ENCODE results near the gene FAM241B.

FAM241B gene

DNA sequence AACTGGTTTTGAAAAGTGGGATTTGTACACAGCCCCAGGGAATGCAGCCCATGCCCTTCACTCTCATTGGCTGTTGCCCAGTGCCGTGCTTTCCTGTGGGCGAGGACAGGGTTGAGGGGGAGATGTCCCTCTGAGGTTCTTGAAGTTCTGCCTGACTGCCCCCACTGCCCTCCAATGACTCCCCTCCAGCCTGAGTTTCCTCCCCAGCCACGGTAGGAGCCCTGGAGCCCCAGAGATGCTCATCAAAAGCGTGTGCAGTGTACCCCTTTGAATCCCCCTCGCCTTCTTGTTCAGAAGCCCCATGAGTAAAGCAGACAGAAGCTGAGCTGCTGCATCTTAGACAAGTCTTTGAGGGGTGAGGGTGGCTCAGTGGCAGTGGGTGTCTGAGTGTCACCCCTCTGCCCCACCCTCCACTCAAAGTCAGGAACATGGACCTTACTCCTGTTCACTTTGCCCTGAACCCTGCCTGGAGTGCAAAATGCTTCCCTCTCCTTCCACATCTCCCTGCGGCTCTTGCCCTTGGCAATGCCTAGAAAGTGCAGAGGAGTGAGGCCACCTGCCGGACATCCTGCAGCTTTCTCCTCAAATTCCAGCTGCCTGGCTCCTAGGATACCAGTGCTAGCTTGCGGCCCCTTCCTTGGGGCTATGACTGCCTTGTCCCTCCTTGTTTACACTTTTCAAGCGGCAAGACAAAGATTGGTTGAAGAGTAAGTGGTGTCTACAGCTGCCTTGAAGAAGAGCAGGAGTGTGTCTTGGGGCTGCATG, 19.9 kb downstream of the FAM241B start:
- DNase-seq: no peak

DNA sequence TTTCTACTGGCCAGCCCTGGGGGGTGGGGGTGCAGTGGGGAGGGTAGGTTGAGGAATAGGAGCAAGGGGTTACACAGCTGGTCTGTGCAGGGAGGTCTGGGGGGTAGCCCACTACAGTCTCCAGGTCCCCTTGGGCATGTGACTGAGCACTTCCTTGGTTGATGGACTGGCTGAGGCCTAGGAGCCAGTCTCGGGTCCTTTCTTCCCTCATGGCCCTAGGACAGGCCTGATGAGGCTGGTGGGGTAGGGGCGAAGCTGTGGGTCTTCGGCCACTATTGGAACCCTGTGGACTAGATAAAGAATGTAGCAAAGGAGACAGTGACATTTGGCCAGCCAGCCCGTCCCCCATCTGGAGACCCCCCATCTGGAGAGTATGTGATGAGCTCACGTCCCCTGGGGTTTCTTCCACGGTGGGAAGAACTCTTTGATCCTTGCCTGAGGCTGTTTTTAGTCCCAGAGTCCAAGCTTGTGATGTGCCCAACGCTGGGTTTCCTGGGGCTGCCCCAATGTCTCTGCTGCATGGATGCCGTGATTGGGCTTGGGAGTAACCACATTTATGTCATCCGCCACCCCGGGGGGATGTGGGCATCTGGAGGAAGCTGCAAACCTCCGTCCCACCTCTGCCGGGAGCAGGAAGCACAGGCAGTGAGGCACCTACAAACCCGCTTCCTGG, 20.7 kb downstream of the FAM241B start:
- DNase-seq: no peak

DNA sequence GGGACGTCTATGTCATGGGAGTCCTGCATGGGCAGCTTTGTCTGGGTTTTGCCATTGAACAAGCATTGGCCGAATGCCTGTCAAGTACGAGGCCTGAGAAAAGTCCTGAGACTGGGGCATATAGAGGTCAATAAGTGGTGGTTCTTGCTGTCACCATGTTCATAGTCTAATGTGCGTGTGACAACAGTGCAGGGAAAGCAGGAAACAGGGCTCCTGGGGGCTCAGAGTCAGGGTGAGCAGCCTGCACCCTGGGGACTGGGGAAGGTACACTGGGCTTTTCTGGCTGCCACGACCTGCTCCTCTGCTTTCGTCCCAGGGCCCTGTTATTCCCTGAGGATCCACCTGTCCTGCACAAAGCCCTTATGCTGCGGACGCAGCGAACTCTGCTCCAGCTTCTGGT, 21.3 kb downstream of the FAM241B start:
- no peak for DNase-seq

DNA sequence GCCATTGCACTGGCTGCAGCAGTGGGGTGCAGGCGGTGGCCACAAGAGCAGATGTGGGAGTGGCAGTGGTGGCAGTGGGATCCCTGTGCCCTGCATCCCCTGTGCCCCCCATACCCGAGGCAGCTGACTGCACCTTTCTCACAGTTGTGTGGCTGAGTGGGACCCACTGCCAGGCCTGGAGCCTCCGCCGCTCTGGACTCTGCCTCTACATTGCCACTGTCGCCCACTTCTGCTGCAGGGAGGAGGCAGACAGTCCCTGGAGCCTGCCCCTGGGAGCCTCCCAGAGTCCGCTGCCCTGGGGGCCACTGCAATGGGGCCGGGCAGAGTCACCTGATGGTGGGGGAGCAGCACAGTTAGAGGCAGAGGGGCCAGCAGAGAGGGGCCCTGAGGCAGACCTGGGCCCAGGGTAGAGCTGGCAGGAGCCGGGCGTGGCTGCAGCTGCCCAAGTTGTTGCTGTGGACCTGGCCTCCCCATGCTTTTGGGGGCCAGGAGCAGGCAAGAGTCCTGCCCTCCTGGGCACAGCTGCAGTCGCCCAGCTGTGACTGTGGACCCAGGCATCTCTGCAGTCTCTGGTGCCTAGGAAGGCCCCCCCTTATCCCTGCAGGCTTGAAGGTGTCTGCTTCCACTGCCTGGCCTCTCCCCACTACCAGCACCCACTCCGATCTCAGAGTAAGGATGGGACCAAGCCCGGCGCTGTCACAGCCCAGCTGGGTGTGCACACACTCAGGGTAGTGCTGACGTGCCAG, 22.2 kb downstream of the FAM241B start:
- DNase-seq: no peak

DNA sequence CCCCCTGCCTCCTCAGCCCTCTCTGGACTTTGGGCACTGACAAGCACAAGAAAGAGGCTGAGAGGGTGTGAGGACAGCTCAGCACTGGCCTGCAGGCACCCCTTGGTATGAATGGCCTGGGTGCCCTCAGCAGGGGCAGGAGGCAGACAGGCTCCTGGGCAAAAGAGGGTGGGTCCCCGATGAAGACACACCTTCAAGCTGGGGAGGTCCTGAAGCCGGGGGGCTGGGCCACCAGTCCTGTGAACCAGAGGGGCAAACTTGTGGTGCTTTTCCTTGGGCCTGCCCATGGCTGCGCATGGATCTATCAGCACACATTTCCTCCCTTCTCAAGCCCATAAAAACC, 22.8 kb downstream of the FAM241B start:
- DNase-seq: no peak

DNA sequence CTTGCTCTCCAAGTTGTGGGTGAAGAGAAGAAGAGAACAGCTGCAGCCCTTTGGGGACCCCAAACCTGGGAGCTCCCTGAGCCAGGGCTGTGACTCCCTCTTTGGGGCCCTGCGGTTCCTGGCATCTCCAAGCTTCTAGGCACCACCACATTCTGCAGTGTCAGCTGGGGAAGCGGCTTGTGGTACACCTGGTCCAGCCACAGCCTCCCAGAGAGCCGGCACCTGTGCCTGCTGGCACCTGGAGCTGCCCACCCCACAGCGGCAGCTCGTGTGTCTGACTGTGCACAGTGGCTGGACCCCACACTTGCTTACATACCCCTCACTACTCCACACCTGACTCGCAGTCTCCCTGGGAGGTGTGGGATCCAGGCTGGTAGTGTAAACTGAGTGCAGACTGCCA, 23.5 kb downstream of the FAM241B start:
- no peak for DNase-seq

DNA sequence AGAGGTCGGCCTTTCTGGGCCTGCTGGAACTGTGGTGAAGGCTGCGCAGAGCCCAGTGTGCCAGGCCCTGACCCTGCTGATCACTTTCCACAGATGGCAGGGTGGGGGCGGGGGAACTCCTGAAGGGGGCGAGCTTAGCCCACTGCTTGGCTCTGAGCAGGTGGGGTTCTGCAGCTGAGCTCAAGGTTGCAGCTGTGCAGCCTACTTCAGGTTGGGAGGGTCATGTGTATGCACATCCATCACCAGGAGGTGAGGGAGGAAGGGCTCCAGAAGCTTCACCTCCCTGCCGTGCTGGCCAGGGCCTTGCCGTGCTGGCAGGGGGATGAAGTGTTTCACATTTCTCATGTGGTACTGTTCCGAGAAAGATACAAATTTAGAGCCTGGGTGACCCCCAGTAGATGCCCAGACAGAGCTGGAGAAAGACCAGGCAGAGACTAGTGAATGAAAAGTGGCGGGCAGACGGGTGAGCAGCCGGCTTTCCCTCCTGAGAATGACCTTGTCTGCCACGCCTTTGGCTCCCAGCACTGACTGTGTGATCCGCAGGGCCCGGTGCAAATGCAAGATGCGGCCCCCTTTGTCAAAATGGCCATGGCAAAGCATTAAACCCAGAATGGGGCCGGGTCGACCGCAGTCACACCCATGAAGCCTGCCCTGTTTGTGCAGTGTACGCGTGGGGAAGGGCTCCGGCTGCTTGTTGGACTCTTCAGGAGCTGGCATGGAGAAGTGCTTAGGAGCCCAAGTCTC, 25.2 kb downstream of the FAM241B start:
- DNase-seq: no peak

DNA sequence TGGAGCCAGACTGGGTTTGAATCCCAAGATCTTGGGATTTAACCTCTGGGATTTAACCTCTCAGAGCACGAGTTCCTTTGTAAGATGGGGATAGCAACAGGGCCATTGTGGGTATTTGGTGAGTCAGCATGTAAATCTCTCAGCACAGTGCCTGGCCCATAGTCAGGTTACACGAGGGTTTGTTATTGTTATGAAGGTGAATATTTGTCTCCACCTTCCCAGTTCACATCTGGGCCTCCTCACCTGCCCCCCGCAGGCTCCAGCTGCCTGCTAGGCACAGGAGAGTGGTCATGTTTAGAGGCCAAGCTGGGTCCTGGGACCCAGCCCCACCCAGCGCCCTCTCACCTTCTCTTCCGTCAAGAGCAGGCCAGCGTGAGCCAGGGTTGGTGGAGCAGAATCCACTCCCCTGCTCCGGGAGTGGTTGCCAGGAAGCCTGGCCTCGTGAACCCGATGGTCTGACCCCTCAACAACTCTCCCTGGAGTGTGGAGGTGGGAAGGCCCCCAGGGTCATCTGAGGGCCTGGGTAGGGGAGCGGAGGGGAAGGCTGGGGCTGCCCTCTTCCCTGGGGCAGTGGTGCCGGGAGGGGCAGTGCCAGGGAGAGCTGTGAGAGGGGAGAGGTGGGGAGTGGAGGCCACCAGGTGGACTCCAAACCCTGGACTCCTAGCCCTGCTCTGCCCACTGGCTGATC, 26.0 kb downstream of the FAM241B start:
- no peak for DNase-seq

DNA sequence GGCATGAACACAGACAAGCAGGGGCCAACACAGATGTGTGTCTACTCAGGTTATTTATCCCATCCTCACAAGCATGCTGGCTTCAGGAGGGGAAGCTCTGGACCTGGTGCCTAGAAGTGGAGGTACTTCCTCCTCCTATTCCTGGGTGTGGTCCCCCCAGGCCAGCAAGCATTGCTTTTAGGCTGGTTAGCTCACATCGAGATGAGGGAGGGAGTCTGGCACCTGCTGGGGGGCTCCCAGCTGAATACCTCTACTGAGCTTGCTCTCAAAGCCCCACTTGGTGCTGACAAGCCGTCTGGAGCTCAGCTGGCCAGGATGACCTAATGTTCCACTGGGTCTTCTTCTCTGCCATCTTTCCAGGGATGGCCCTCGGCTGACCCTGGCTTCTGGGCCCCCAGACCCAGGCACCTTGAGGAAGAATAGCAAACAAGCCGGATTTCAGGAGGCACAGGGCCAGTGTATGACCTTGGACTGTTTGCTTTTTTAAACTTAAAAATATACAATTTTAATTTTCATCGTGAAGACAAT, 26.8 kb downstream of the FAM241B start:
- no peak for DNase-seq

DNA sequence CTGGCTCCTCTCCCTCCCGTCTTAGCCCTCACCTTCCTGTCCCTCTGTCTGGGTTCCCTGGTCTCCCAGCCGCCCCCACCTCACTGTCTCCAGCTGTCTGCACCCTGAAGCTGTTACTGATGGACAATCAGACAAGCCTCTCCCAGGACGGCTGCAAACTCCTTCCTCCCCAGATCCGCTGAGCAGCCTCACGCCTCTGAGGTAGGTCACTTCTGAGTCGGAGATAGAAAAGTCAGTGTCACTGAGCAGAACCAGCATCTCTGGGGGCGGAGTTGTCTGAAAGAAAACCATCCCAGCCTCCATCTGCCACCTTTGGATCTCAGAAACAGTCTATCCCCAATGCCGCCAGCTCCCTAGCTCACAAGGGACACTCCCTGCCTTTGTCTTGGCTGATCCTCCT, 27.4 kb downstream of the FAM241B start:
- no peak for DNase-seq

DNA sequence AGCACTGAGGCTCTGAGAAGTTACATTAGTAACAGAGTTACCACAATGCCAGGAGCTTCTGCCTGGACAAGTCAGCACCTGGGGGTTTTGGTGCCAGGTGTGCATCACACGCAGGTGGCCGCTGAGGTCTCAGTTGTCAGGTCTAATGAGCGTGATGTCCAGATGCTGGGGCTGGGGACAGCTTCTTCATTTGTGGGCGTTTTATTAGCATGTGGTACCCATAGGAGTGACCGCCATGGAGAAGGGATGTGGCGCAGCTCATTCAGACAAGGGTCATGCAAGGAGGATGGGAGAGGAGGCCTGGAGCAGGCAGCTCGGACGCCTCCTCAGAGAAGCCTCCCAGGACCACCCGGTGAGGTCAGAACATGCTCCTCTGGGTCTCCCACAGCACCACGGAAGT, 27.8 kb downstream of the FAM241B start:
- no peak for DNase-seq

DNA sequence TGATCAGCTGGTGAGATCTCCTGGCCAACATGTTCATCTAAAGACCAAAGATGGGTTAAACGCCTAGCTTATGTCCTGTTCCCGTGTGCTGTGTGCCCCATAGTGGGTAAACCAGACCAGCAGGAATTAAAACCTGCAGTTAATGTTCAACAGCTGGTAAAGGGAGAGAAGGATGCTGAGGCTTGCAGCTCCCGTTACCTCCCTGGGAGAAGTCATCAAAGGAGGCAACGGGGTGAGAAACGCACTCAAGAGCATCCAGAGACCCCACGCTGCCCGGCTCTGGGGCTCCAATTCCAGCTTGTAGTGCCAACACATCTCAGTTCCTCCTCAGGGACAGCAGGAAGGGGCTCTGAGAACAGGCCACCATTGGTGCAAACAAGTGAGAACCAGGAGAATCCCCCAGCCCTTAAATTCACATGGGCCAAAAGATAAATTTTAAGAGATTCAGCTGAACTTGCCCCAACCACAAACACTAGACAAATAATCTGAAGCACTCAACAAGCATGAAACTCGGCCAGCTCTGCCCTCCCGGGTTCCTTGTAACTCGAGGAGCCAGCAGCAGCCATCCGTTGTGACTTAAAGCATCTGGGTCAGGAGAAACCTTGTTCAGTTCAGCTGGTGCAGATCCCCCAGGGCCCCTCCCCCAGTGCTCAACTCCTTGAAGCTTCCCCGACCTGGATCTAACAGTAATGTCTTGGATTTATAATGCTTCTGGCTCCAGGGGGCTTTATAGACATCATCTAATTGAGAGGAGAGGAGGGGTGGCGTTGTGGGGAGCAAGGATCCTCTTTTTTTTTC, 29.4 kb downstream of the FAM241B start:
- DNase-seq: no peak

DNA sequence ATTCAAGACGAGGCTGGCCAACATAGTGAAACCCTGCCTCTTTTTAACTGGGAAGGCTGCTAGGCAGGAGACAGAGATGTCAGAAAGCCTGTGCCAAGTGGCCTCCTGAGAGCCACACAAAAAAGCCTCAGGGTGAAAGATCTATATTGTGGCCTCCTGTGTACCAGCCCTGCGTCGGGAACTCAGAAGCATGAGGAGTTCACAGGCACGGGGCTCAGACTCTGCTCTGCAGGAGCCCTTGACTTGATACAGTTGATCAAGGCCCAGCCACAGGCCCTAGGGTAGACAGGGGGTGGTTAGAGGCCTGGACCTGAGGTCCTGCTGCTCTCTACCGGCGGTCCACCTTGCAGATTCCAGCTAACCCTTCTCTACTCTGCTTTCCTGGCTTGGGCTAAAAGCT, 30.2 kb downstream of the FAM241B start:
- DNase-seq: no peak

DNA sequence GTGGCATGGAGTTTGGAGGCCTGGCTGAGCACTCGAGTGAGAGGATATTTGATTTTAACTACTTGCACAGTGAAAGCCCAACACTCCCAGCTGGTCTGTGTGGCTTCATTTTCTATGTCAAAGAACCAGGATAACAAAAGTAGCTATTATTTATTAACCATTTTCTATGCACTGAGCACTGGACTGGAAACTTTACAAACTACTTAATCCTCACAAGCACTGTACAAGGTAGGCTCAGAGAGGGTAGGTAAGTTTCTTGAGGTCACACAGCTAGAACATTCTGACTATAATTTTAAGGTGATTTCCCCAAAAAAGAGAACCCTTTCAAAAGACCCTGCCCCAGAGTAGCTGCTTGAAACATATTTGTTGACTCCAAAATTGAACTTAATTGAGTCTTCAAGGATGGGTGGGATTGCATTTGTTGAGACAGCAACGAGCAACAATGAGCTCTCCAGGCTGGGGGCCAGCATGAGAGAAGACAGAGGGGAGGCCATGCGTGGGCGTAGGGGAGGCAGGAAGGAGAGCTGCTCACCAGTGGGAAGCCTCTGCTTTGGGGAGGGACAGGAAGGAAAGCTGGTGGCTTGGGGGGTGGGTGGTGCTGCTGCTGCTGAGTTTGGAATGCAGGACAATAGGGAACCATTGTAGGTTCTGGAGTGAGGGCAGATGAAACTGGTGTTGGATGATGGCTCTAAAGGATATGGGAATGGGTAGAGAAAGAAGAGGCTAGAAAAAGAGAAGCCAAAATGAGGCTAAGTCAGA, 31.5 kb downstream of the FAM241B start:
- no peak for DNase-seq

DNA sequence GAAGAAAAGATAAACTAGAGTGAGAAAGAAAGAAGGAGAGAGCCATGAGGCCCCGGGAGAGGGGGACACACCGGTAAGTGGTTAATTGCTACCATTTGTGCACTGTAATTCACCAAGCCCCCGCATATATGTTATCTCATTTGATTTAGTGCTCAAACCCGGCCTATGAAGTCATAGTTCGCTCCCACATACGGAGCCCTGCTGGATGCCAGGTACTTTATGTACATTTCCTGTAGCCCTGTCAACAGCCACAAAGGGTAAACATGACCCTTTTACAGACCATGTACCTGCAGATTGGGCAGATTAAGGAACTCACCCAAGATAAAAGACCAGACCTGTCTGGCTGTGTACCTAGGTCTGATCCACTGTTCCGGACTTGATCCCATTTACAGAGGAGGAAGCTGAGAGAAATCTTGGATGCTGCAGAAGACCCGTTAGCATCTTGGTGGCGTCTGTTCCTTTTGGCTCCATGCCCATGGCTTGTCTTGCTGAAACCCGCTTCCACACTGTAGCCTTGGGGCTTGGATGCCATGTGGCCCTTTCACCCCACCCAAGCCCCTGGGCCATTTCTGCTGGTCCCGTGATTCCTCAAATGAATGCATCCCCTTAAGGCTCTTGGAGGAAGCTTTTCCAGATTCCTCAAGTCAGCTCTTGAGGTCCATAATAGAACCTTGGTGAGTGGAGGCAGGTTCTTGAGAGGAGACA, 32.3 kb downstream of the FAM241B start:
- no peak for DNase-seq

DNA sequence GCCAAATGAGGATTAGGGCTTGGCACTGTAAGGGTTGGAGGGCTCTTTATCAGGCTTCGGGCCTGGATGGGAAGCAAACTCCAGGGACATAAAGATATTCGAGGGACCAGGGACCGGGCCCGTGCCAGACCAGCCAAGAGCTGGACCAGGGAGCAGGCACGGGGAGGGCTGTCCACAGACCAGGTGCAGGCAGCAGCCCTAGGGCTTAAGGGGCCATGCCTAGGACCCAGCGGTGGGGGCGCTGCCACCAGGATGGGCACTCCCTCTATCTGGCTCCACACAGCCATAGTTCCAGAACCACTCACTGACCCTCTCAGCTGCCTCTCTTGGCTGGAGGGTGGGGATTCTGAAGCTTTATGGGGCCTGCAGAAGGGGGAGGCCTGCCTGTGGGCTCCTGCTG, 32.9 kb downstream of the FAM241B start:
- DNase-seq: no peak

DNA sequence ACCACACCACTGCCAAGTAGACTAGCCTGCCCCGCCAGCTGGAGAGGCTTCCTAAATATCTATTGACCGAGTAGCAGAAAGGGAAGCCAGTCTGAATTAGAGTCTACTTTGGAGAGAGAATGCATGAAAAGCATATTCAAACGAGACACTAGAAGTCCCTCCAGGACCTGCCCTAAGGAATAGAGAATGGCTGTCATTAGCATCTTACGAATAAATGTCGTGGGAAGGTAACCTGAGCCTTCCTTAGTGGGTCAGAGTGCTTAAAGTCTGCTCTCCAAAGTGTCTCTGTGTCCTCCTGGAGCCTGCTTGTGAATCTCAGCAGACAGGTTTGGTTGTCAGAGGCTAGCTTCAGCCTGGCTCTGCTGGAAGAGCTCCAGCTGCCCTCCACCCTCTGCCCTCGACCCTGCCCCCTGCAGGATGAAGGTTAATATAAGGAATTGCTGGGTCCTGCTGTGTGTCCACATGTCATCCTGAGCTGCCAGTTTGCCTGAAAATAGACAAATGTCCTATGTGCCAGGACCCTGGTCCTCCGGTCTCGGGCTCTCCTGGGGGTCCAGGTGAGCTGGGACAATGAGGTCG, 33.4 kb downstream of the FAM241B start:
- no peak for DNase-seq

DNA sequence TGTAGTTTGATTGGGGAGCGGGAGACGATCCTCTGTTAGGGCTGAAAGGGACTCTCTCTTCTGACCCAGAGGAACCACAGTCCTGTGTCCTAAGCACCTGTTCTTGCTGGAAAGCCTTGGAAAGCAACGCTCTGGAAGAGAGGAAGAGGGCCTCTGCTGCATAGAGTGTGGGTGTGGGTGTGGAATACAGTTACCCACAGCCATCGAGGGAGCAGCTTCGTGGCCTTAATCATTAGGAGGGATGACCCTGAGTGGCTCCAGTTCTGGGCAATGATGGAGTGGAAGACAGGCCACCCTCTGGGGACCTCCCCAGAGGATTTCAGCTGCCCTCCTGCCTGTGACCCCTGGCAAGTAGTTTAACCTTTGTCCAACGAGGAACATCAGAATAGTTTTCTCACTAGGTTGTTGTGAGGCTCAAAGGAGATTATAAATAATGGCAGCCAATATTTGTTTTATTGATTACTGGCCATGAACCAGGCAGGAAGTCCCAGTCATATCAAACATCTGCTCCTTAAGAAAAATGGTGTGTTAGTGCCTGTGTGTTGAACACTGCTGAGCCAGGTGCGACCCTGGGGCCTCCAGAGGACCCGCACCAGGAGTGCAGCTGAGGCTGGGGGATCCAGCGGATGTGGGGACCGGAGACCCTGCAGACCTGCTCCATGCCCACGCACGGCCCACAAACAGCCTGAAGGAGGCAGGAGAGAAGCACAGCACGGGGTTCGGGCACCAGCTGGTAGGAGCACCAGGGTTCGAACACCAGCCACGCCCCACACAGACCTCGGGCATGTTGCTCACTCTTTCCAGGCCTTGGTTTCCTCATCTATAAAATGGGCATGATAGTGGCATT, 35.6 kb downstream of the FAM241B start:
- DNase-seq: no peak

DNA sequence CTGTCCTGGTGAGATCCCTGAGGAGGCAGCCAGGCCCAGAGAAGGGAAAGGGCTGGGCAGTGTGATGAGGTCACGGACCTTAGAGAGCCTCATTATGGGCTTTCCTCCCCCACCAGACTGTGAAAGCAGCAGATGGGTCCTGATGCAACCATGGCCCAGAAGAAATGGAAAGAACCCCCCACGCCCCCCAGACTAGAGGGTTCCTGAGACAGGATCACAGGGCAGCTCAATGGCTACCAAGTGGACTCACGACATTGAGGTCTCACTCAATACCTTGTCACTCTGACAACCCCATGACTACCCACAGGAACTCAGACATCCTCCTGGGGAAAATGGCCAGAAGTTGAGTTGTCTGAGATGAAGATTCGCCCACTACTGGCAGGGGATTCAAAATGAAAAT, 36.7 kb downstream of the FAM241B start:
- no peak for DNase-seq
